ENCODE measurements around the gene RFC5. TPM values are rescaled to one million over a fixed set of nuclear protein-coding genes. Genes with fewer than 3 reads are reported as not detected.

Gene RFC5
- total and polyA plus RNA-seq, 2 of the 13 experiments (the other 11 are each of a cell fraction or from before 2014, with no cell fraction given) = 16.8 to 51.4 TPM

DNA sequence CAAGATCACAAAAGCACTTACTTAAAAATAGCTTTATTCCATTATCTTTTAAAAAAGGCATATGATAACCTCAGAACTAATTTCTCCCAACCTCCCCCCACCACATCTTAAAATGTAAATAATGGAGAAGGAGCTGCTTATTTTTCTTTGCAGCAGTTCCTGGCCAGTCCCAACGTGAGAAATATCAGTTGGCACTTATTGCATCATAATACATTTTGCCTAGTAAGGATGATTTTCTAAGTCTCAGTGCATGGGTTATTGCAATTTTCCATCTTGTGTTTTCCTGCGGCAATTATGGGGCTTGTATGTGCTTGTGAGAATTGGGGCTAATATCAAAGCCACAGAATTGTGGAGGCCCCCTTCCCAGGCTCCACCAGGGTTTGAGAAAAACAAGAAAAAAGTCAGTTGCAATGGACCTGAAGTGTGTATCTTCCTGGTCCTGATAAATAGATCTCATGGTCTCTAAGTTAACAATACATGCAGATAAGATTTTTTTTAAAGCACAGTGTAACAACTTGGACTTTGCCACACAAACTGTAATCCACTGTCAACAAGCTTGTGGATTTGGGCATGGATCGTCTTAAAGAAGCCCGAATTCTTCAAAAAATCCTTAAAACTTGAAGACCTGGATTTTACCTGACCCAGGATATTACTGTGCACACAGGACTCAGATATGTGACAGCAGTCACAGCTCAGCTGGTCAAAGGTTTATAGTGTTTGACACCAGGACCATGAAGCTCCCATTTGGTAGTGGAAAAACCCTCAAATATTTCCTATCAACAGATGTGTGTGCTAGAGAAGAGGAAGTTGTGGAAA lies 47.3 kb downstream of the RFC5 start (continued):
- TF ChIP-seq, protein P1, sequence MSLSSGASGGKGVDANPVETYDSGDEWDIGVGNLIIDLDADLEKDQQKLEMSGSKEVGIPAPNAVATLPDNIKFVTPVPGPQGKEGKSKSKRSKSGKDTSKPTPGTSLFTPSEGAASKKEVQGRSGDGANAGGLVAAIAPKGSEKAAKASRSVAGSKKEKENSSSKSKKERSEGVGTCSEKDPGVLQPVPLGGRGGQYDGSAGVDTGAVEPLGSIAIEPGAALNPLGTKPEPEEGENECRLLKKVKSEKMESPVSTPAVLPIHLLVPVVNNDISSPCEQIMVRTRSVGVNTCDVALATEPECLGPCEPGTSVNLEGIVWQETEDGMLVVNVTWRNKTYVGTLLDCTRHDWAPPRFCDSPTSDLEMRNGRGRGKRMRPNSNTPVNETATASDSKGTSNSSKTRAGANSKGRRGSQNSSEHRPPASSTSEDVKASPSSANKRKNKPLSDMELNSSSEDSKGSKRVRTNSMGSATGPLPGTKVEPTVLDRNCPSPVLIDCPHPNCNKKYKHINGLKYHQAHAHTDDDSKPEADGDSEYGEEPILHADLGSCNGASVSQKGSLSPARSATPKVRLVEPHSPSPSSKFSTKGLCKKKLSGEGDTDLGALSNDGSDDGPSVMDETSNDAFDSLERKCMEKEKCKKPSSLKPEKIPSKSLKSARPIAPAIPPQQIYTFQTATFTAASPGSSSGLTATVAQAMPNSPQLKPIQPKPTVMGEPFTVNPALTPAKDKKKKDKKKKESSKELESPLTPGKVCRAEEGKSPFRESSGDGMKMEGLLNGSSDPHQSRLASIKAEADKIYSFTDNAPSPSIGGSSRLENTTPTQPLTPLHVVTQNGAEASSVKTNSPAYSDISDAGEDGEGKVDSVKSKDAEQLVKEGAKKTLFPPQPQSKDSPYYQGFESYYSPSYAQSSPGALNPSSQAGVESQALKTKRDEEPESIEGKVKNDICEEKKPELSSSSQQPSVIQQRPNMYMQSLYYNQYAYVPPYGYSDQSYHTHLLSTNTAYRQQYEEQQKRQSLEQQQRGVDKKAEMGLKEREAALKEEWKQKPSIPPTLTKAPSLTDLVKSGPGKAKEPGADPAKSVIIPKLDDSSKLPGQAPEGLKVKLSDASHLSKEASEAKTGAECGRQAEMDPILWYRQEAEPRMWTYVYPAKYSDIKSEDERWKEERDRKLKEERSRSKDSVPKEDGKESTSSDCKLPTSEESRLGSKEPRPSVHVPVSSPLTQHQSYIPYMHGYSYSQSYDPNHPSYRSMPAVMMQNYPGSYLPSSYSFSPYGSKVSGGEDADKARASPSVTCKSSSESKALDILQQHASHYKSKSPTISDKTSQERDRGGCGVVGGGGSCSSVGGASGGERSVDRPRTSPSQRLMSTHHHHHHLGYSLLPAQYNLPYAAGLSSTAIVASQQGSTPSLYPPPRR (CRISPR knock-in tag; IDR thresholded peaks at IDR 0.05; ENCODE audit: borderline replicate concordance) = peak; percentile 44; the same call in 1 of the 2 replicates
- peak in 1 of 2 experiments; percentile 7; a peak in 1 of 4 replicates for TF ChIP-seq EP300 (IDR thresholded peaks at IDR 0.05; ENCODE audit: low read depth in 2 of 2, low read length in 2 of 2)
- TF ChIP-seq EP300 (CRISPR knock-in tag; IDR thresholded peaks at IDR 0.05; ENCODE audit: borderline replicate concordance) = no peak
- TF ChIP-seq HNF4A (CRISPR knock-in tag; IDR thresholded peaks at IDR 0.05) = peak; percentile 78
- no peak for TF ChIP-seq ZSCAN29 (CRISPR knock-in tag; conservative IDR thresholded peaks at IDR 0.05)
- TF ChIP-seq ZNF816 (CRISPR knock-in tag; IDR thresholded peaks at IDR 0.05; ENCODE audit: borderline replicate concordance) = no peak
- TF ChIP-seq, protein P2, sequence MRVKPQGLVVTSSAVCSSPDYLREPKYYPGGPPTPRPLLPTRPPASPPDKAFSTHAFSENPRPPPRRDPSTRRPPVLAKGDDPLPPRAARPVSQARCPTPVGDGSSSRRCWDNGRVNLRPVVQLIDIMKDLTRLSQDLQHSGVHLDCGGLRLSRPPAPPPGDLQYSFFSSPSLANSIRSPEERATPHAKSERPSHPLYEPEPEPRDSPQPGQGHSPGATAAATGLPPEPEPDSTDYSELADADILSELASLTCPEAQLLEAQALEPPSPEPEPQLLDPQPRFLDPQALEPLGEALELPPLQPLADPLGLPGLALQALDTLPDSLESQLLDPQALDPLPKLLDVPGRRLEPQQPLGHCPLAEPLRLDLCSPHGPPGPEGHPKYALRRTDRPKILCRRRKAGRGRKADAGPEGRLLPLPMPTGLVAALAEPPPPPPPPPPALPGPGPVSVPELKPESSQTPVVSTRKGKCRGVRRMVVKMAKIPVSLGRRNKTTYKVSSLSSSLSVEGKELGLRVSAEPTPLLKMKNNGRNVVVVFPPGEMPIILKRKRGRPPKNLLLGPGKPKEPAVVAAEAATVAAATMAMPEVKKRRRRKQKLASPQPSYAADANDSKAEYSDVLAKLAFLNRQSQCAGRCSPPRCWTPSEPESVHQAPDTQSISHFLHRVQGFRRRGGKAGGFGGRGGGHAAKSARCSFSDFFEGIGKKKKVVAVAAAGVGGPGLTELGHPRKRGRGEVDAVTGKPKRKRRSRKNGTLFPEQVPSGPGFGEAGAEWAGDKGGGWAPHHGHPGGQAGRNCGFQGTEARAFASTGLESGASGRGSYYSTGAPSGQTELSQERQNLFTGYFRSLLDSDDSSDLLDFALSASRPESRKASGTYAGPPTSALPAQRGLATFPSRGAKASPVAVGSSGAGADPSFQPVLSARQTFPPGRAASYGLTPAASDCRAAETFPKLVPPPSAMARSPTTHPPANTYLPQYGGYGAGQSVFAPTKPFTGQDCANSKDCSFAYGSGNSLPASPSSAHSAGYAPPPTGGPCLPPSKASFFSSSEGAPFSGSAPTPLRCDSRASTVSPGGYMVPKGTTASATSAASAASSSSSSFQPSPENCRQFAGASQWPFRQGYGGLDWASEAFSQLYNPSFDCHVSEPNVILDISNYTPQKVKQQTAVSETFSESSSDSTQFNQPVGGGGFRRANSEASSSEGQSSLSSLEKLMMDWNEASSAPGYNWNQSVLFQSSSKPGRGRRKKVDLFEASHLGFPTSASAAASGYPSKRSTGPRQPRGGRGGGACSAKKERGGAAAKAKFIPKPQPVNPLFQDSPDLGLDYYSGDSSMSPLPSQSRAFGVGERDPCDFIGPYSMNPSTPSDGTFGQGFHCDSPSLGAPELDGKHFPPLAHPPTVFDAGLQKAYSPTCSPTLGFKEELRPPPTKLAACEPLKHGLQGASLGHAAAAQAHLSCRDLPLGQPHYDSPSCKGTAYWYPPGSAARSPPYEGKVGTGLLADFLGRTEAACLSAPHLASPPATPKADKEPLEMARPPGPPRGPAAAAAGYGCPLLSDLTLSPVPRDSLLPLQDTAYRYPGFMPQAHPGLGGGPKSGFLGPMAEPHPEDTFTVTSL (CRISPR knock-in tag; IDR thresholded peaks at IDR 0.05; ENCODE audit: borderline replicate concordance) = peak; percentile 46; the same call in 1 of the 2 replicates
- TF ChIP-seq ZNF12 (CRISPR knock-in tag; IDR thresholded peaks at IDR 0.05) = peak; percentile 90
- no peak for TF ChIP-seq SOX6 (IDR thresholded peaks at IDR 0.05)
- peak; percentile 70 for TF ChIP-seq SOX6 (CRISPR knock-in tag; IDR thresholded peaks at IDR 0.05)
- TF ChIP-seq, protein P3, sequence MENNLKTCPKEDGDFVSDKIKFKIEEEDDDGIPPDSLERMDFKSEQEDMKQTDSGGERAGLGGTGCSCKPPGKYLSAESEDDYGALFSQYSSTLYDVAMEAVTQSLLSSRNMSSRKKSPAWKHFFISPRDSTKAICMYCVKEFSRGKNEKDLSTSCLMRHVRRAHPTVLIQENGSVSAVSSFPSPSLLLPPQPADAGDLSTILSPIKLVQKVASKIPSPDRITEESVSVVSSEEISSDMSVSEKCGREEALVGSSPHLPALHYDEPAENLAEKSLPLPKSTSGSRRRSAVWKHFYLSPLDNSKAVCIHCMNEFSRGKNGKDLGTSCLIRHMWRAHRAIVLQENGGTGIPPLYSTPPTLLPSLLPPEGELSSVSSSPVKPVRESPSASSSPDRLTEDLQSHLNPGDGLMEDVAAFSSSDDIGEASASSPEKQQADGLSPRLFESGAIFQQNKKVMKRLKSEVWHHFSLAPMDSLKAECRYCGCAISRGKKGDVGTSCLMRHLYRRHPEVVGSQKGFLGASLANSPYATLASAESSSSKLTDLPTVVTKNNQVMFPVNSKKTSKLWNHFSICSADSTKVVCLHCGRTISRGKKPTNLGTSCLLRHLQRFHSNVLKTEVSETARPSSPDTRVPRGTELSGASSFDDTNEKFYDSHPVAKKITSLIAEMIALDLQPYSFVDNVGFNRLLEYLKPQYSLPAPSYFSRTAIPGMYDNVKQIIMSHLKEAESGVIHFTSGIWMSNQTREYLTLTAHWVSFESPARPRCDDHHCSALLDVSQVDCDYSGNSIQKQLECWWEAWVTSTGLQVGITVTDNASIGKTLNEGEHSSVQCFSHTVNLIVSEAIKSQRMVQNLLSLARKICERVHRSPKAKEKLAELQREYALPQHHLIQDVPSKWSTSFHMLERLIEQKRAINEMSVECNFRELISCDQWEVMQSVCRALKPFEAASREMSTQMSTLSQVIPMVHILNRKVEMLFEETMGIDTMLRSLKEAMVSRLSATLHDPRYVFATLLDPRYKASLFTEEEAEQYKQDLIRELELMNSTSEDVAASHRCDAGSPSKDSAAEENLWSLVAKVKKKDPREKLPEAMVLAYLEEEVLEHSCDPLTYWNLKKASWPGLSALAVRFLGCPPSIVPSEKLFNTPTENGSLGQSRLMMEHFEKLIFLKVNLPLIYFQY (CRISPR knock-in tag; IDR thresholded peaks at IDR 0.05; ENCODE audit: borderline replicate concordance) = no peak
- 0 out of 2 replicates have a peak, but pooled peaks have one; percentile 41 for TF ChIP-seq RARA (CRISPR knock-in tag; IDR thresholded peaks at IDR 0.05)
- TF ChIP-seq FOXO1 (CRISPR knock-in tag; IDR thresholded peaks at IDR 0.05) = peak; percentile 33; the same call in 1 of the 2 replicates
- TF ChIP-seq TBX2 (CRISPR knock-in tag; IDR thresholded peaks at IDR 0.05; ENCODE audit: borderline replicate concordance) = peak; percentile 54; the same call in 1 of the 2 replicates
